DMS153 treated with DMSO at 0.1 percent for 48 hours (cell line): ENCODE data around the gene CYP2D6.
A peak's percentile ranks its signal among the peaks of the same experiment; 100 is the strongest.
"Not testable (repeated sequence)": the region's sequence is repeated elsewhere in the genome, so short reads cannot be mapped to it uniquely, and the experiment has no call there.

ENCODE experiments used
- DNase-seq: peaks from one replicate; lab custom pipeline; 2025; ENCODE audit not compliant: unreplicated experiment; lab: John Stamatoyannopoulos, UW

The CYP2D6 gene

GRCh38 chr22:42134100-42135020 lies 3.8 kb upstream of the CYP2D6 start:
- DNase-seq = no peak

DNA sequence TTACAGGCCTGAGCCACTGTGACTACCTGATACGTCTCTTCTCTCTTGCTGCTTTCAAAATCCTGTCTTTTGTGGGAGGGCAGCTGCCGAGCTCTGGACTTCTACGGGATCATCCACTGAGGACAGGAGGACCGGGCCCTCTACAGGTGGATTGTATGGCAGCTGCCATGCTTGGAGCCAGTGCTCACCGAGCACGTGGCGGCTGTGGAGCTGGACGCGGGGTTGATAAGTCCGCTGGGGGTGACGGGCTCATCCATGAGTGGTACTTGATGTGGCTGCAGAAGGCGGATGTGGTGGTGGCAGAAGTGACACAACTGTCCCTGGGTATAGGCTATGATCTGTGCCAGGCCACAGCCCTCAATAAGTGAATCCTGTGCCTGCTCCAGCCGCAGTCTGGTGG lies 1.8 kb upstream of the CYP2D6 start:
- no peak for DNase-seq

DNA sequence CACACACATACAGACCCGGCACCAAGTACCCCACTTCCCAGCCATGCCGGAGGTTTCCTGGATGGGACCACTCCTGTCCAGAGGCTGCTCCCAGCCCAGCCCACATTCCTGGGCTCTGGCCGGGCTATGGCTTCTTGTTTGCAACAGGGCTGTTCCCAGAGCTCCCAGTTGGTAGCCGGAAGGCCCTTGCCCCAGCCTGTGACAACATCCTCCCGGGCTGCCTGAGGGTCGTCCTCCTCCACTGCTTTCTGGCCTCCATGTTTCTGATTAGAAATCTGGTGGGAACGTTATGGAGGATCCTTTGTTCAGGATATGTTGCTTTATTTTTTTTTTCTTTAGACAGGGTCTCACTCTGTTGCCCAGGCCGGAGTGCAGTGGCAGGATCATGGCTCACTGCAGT lies 952 bp upstream of the CYP2D6 start:
- DNase-seq = no peak

DNA sequence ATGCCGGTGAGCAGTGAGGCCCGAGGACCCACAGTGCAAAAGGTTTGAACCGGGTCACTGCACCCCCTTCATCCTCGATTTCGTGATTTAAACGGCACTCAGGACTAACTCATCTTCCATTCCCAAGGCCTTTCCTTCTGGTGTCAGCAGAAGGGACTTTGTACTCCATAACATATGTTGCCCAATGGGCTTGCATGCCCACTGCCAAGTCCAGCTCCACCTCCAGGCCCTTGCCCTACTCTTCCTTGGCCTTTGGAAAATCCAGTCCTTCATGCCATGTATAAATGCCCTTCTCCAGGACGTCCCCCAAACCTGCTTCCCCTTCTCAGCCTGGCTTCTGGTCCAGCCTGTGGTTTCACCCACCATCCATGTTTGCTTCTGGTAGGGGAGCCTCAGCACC lies 428 bp downstream of the CYP2D6 start:
- not testable (repeated sequence) for DNase-seq

- not testable (repeated sequence) for DNase-seq
Observed at GRCh38 chr22:42128776-42129694, 1.6 kb downstream of the CYP2D6 start.

- not testable (repeated sequence) for DNase-seq
Observed at GRCh38 chr22:42128007-42128406, 2.6 kb downstream of the CYP2D6 start.

DNA sequence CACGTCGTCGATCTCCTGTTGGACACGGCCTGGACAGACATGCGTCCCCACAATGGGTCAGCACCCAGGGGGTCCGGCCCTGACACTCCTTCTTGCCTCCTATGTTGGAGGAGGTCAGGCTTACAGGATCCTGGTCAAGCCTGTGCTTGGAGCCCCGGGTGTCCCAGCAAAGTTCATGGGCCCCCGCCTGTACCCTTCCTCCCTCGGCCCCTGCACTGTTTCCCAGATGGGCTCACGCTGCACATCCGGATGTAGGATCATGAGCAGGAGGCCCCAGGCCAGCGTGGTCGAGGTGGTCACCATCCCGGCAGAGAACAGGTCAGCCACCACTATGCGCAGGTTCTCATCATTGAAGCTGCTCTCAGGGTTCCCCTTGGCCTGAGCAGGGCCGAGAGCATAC lies 3.0 kb downstream of the CYP2D6 start:
- DNase-seq = no peak

- DNase-seq = not testable (repeated sequence)
Observed at GRCh38 chr22:42123529-42123928, 7.1 kb downstream of the CYP2D6 start.

DNA sequence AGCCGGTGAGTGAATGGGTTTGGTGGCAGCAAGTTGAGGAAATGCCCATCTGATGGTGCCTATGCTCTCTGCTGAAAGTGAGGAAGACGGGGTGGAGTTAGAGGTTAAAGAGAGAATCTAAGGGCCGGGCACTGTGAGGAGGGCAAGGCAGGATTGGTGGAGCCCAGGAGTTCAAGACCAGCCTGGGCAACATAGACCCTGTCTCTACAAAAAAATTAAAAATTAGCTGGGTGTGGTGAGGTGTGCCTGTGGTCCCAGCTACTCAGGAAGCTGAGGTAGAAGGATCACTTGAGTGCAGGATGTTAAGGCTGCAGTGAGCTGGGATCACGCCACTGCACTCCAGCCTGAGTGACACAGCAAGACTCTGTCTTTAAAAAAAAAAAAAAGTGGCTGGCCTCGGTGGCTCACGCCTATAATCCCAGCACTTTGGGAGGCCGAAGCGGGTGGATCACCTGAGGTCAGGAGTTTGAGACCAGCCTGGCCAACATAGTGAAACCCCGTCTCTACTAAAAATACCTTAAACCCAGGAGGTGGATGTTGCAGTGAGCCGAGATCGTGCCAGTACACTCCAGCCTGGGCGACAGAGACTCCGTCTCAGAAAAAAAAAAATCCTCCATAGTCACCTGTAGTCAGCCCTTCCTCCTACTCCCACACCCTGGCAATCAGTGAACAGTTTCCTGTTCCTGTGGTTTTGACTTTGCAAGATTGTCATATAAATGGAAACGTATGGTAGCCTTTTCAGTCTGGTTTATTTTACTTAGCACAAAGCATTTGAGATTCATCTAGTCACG lies 10.2 kb downstream of the CYP2D6 start:
- not testable (repeated sequence) for DNase-seq

GRCh38 chr22:42116848-42117424 lies 13.7 kb downstream of the CYP2D6 start:
- DNase-seq = no peak

DNA sequence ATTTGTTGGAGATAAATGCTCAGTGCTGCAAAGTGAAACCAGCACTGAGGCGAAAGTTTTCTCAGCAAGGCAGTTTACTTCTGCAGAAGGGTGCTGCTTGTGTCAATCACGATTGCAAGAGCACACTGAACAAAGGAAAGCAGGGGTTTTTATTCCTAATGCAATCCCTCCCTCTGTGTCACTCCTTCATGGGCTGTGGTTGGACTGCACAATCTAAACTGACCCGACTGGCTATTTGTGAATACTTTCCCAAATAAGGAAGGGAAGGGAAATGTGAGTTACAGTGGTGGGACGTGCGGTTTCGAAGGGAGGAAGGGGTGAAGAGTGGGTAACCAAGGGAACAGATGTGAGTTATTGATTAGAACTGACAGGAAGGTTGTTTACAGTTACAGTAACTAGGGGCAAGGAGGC lies 15.2 kb downstream of the CYP2D6 start:
- DNase-seq = not testable (repeated sequence)

GRCh38 chr22:42114721-42115120 lies 15.9 kb downstream of the CYP2D6 start:
- DNase-seq = no peak

DNA sequence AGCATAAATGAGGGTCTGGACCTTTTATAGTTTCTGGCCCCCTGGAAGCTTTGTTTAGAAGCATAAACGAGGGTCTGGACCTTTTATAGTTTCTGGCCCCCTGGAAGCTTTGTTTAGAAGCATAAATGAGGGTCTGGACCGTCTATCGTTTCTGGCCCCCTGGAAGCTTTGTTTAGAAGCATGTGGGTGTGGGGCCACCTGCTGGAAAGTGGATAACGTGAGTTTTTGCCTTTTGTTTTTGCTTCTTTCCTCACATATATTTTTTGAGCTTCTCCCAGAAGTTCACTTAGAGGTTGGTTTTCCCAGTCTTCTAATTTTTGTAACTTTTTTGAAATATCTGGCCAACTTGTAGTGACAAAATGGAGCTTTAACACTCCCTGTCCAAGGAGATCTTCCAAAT lies 17.8 kb downstream of the CYP2D6 start:
- DNase-seq = not testable (repeated sequence)

DNA sequence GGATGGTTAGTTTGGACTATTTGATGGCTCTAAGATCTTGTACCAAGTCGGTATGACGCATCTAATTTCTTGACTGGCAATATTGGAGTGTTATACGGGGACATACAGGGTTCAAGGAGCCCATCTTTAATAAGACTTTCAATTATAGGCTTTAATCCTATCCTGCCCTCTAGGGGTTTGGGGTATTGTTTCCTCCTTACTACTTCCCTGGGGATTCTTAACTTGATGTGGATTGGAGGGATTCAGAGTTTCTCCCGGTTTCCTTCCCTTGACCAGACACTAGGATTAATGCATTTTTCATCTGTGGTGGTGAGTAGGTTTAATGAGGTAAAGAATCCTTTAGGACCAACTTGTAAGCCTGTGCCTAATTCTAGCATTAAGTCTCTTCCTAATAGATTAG lies 18.8 kb downstream of the CYP2D6 start:
- DNase-seq = no peak

DNA sequence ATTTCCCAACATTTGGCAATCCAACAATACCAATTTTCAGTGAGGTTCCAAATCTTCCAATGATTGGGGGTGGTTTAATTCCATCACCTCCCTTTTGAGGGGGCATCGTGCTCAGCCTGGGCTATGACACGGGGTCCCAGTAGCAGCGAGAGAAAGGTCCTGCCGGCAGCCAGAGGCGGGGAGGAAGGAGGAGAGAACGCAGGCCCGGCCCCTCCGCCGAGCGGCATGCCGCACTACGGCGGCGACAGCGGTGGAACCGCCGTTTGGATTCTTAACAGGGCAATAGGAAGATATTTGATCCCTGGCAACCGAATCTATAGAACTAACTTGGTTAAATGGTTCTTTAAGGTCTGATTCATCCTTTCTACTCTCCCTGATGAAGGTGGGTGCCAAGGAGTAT lies 21.8 kb downstream of the CYP2D6 start:
- no peak for DNase-seq

- not testable (repeated sequence) for DNase-seq
Observed at GRCh38 chr22:42104332-42104860, 26.2 kb downstream of the CYP2D6 start.

- no peak for DNase-seq
Observed at GRCh38 chr22:42101199-42101598, 29.4 kb downstream of the CYP2D6 start.

DNA sequence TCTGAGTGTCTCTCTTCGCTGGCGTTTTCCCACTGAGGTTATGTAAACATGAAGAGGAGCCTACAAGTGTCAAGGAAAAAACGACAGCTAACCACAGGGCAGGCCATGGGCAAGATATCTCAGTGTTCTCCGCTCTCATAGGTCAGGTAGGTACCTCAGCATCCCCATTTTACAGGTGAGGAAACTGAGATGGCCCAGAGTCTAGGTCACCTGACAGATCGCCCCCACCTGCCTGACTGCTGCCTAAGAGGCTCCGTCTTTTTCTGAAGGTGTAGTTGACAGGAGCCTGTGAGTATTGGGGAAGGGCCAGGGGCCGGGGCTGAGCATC lies 39.2 kb downstream of the CYP2D6 start:
- DNase-seq = no peak

DNA sequence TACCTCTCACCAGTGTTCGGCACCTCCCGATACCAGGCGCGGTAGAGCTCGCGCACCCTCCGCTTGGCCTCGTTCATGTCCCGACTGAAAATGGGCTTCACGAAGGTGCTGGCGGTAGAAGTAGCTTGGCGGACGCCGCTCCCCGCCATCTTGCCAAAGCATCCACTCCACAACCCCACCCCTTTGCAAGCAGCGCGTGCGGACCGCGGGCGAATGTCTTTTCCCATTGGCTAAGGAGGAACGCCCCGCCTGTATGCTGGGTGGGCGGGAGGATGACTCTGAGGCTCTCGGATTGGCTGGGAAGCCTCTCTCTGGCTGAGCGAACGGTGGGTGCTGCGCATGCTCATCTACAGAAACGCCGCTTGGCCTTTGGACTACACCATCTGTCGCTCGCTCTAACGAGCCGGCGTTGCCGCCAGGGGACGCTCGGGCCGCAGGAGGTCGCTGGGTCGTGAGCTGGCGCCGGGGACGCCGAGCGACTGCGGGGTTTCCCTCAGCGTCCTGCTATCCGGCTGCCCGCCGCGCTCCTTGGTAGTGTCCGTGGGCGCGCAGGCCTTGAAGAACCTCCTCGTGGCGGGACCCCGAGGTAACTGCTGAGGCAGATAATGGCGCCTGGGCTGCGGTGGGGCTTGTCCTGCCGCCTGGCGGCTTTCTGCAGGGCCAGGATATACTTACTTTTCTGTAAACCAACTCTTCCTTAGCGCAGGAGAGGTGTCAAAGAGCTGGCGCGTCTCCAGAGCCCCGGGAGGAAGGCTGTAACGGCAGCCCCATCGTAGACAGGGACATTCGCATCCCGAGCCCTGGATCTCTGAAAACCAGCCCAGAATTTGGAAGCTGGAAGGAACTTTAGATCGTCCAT lies 39.8 kb downstream of the CYP2D6 start, which contains the start of gene NDUFA6:
NDUFA6 (minus strand) TSS at position 177 of the 859 bp plus-strand sequence; CDS start at position 149, 28 bp downstream.
- peak; percentile 98 for DNase-seq
